Measurements from ENCODE around the gene SLC26A11.
"Not testable (repeated sequence)": the region's sequence is repeated elsewhere in the genome, so short reads cannot be mapped to it uniquely, and the experiment has no call there.

SLC26A11 gene

GRCh38 chr17:80196652-80197051 is 23.6 kb upstream of the SLC26A11 start:
- DNase-seq, result no peak

DNA sequence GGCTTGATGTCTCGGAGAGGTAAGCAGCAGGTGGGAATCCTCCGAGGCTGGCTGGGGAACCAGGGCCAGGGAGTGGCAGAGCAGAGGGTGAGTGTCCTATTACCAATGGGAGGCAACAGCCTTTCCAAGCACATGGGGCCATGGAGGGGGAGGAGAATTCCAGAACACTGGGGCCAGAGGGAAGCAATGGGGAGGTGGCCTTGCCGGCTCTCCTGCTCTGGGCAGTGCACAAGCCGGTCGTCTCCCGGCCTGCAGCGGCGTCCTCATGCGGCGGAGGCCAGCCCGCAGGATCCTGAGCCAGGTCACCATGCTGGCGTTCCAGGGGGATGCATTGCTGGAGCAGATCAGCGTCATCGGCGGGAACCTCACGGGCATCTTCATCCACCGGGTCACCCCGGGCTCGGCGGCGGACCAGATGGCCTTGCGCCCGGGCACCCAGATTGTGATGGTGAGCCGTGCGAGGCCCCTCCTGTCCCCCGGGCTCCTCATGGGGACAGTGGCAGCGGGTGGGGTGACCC is 22.0 kb upstream of the SLC26A11 start:
- no peak for DNase-seq

DNA sequence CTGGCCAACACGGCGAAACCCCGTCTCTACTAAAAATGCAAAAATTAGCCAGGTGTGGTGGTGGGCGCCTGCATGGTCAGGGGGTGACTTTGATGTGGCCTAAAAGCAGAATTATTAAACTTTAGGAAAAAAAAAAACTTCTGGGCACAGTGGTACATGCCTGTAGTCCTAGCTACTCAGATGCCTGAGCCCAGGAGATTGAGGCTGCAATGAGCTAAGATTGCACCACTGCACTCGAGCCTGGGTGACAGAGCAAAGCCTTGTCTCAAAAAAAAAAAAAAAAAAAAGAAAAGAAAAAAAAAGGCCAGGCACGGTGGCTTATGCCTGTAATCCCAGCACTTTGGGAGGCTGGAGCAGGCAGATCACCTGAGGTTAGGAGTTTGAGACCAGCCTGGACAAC is 20.9 kb upstream of the SLC26A11 start:
- DNase-seq, result not testable (repeated sequence)

DNA sequence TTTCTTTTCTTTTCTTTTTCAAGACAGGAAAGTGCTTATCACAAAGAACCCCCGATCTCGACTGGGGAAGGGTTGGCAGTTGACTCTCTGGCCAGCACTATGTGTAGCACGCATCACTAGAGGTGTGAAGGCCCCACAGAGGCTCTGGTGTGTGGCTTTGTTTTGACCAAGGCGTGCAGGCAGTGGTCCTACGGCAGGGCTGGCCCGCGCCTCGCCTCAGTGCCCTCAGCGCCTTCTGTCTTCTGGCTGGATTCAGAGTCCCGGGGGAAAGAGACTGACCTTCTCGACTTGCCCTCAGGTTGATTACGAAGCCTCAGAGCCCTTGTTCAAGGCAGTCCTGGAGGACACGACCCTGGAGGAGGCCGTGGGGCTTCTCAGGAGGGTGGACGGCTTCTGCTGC is 18.8 kb upstream of the SLC26A11 start:
- no peak for DNase-seq

GRCh38 chr17:80202197-80202596 is 18.0 kb upstream of the SLC26A11 start:
- DNase-seq, result no peak

DNA sequence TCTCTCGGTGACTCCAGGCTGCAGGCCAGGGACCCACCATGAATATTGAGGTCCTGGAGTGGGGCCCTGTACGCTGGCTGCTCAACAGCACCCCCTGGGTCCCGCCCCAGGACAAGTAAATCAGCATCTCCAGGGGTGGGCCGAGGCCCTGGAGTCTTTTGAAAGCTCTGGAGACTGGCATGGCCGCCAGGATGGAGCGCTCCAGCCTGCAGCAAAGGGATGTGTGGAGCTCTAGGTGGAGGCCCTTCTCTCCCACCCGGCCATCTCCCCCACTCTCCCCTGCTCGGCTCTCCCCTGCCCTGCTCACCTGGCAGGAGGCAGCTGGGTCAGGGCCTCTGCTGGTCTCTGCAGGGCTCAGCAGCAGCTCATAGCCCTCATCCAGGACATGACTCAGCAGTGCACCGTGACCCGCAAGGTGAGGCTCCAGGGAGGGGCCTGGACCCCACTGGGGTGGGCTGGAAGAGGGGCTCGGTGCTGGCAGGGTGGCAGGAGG is 16.7 kb upstream of the SLC26A11 start:
- no peak for DNase-seq

GRCh38 chr17:80204626-80205468 is 15.4 kb upstream of the SLC26A11 start:
- DNase-seq, result no peak

GRCh38 chr17:80205811-80206210 is 14.4 kb upstream of the SLC26A11 start:
- no peak for DNase-seq

- no peak for DNase-seq
Observed at GRCh38 chr17:80208050-80208449, 12.2 kb upstream of the SLC26A11 start.

DNA sequence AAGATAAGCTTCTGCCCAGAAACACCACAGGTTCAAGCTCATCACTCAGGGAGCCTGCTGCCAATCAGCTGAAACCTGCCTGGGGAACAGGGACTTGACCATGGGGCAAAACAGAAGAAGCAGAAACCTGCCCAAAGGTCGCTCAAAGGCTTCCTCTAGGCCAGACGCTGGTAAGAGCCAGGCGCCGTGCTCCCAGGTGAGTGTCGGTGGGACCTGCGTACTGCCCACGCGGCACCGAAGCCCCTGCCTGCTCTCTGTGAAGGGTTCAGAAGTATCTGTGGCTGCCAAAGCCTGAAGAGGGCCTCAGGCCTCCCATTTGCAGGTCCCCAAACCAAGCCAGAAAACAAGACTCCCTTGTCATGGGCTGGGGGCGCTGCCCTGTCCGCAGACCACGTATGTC is 10.5 kb upstream of the SLC26A11 start:
- DNase-seq, result no peak

GRCh38 chr17:80210348-80211108 is 9.7 kb upstream of the SLC26A11 start:
- DNase-seq, result no peak

DNA sequence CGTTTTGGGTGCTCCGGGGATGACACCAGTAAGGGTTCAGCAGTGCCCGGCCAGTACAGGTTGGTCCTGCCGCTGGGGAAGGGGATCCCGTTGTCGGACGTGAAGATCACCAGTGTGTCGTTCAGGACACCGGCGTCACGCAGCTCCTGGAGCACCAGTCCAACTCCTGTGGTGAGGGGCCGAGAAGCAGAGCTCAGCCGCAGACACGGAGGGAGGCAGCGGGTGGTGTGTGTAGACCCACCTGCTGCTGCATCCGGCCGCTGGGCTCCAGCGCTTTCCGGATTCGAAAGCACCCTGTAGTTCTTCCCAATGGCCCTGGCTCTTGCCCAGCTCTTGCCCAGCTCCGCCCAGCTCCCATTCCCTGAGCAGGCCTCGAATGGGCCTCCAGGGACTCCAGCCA is 8.1 kb upstream of the SLC26A11 start:
- DNase-seq, result no peak

- no peak for DNase-seq
Observed at GRCh38 chr17:80212511-80212910, 7.7 kb upstream of the SLC26A11 start.

DNA sequence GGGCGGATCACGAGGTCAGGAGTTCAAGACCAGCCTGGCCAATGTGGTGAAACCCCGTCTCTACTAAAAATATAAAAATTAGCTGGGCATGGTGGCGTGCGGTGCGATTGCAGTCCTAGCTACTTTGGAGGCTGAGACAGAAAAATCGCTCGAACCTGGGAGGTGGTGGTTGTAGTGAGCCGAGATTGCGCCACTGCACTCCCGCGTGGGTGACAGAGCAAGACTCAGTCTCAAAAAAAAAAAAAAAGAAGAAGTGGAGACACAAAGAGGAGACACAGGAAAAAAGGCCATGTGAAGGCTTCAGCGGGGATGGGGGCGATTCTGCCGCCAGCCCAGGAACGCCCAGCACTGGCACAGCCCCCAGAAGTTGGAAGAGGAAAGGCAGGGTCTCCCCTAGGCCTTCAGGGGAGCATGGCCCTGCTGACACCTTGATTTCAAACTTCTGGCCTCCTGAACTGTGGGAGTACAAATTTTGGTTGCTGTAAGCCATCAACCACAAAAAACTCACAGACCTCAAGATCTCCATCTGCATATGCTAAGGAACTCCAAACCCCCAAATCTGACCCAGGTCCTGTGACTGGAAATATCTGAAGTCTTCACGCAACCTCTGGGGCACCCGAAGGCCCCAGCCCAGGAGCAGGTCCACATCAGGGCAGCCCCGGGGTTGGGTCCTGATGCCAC is 7.1 kb upstream of the SLC26A11 start:
- DNase-seq, result no peak

DNA sequence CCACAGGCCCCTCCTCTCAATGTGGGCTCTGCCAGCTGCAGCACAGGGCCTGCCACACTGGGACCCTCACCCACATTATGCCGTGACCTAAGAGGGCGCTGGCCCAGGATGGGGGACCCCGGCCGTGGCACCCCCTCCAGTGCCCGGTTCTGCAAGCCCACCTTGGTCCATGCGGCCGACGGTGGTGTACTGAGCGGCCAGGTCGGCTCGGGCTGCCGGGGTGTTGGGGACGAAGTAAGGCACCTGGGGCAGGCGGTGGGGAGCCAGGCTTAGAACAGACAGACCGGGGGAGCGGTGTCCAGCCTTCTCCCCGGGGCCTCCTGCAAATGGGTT is 6.6 kb upstream of the SLC26A11 start:
- DNase-seq, result no peak

DNA sequence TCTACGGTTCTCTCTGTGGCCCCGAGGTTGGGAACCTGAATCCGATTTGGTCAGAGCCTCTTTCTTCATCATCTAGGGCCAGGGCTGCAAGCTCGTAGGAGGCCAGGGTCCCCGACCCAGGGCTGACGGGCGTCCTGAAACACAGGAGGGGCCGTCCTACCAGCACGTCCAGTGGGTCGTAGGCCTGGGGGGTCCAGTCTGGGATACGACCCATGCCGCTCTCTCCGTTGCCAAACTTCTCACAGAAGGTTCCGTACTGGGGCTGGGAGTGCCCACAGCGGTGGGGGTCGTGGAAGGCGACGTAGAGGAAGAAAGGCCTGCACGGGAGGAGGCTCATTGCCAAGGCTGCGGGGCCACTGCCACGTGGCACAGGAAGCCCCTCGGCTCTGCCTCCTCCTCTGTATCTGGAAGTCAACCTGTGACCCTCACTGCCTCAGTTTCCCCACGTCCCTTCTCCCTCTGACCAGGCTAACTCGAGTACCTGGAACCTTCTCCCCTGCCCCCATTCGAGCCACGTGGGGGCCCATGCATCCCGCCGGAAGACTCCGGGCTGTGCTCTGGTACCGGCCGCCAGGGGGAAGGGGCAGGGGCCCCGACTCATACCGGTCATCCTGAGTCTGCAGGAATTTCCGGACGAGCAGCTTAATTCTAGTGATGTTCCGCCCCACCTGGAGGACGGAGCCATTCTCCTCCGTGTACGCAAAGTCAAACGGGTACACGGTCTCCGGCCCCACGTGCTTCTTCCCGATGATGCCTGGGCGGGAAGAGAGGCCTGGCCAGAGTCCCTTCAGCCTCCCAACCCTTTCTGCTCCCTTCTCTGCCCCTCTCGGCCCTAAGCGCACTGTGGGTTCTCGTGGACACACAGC is 6.0 kb upstream of the SLC26A11 start:
- DNase-seq, result no peak

DNA sequence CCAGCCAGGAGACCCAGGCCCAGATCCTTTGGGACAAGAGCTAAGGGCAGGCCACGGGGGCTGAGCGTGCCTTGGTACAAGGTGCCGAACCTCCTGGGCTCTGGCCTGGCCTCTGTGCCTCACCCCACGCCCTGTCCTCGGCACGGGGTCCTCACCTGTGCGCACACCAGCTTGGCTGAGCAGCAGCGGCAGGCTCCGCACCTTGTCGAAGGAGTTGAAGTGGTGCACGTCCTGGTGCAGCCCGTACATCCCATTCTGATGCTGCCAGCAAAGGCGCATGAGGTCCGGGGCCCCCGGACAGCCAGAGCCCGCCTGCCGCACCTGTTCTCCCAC is 5.4 kb upstream of the SLC26A11 start:
- no peak for DNase-seq

DNA sequence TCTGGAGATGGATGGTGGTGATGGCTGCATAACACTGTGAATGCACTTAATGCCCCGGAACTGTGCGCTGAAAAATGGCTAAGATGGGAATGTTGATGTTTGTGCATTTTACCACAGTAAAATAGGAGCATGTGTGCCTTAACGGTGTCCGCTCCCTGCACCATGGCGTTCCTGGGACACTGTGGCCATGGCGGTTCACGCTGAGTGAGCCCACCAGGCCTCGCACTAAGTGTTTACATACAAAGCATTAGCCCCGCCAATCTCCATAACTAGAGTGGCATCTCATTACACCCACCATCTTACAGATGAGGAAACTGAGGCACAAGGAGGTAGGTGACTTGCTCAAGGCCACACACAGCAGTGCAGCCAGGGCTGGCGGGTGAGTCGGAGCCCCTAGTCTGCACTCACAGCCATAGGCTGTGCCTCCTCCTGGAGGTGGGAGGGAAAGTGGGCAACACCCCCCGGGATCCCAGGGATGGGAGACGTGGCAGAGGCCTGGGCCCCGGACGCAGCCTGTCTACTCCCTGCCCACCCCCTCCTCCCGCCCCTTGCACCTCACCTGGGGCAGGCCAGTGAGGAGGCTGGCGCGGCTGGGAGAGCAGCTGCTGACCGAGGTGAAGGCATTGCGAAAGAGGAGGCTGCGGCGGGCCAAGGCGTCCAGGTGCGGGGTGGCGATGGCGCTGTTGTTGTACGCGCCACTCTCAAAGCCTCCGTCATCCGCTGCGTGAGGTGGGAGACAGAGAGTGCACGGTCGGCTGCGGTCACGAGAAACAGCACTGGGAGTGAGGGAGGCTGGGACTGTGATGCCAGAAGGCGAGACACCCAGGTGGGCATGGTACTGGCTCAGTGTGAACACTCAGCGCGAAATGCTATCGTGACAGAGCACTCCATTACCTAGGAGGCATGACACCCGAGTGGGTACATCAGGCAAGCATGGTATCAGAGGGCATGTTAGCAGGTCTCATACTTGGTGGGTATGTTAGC is 3.5 kb upstream of the SLC26A11 start:
- no peak for DNase-seq

DNA sequence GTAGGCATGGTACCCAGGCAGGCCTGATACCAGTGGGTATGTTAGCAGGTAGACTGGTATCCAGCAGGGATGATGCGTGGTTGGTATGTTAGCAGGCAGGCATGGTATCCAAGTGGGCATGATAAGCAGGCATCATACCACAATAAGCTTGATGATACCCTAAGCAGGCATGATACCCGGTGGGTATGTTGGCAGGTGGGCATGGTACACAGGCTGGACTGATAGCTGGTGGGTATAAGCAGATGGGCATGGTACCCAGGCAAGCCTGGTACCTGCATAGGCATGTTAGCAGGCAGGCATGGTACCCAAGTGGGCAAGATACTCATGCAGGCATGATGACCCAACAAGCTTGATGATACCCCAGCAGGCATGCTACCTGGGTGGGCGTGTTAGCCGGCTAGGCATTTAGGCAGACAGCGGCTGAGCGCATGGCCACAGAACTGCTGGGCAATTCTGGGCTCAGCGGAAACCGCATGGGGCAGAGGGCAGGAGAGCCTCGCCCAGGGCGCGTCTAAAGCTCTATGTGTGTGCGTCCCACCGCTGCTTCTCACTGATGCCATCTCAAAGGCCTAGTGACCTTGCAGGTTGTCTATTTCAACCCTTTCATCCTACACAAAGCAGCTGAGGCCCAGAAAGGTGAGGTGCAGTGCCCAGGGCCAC is 2.4 kb upstream of the SLC26A11 start:
- DNase-seq, result no peak

DNA sequence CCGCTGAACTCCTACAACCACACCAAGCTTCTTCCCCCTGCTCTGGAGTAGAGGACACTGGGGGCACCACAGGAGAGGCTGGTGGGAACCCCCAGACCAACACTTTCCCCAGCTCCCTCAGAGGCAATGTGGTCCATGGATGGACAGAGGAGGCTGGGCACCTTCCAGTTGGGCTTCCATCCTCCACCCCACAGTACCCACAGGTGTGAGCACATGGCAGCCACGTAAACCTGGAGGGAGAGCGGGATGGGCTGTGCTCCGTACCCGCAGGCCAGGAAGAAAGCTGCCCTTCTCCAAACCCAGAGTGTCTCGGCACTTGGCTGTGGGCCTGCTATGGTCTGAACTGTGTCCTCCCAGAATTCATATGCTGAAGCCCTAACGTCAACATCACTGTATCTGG is 1.8 kb upstream of the SLC26A11 start:
- DNase-seq, result no peak
